HG03045 (cell line): ENCODE measurements around the gene NBAS.

Source experiments
- ATAC-seq: cut with Tn5 transposase; IDR thresholded peaks from one replicate; pipeline ENCODE4 v1.9.1; 2021; ENCODE audit warnings: mild to moderate bottlenecking, moderate library complexity; ENCODE audit not compliant: unreplicated experiment

Gene NBAS

GRCh38 chr2:15181092-15181745 is 379.9 kb downstream of the NBAS start:
- no peak for ATAC-seq

- no peak for ATAC-seq
Observed at GRCh38 chr2:15180379-15180778, 380.8 kb downstream of the NBAS start.

- no peak for ATAC-seq
Observed at GRCh38 chr2:15178946-15179345, 382.2 kb downstream of the NBAS start.

- ATAC-seq: peak; percentile 96
Observed at GRCh38 chr2:15177103-15177502, 384.0 kb downstream of the NBAS start.

- ATAC-seq: no peak
Observed at GRCh38 chr2:15176604-15177003, 384.5 kb downstream of the NBAS start.

- no peak for ATAC-seq
Observed at GRCh38 chr2:15174567-15174966, 386.6 kb downstream of the NBAS start.

GRCh38 chr2:15173501-15173900 is 387.6 kb downstream of the NBAS start:
- ATAC-seq: no peak

- ATAC-seq: no peak
Observed at GRCh38 chr2:15172825-15173224, 388.3 kb downstream of the NBAS start.

- ATAC-seq: no peak
Observed at GRCh38 chr2:15170070-15170775, 390.9 kb downstream of the NBAS start.

- no peak for ATAC-seq
Observed at GRCh38 chr2:15169326-15170069, 391.6 kb downstream of the NBAS start.

- no peak for ATAC-seq
Observed at GRCh38 chr2:15168116-15168515, 393.0 kb downstream of the NBAS start.

GRCh38 chr2:15166878-15167277 is 394.3 kb downstream of the NBAS start:
- no peak for ATAC-seq

GRCh38 chr2:15163326-15163725 is 397.8 kb downstream of the NBAS start:
- ATAC-seq: no peak

GRCh38 chr2:15162620-15163019 is 398.5 kb downstream of the NBAS start:
- ATAC-seq: no peak

GRCh38 chr2:15160201-15160991 is 400.7 kb downstream of the NBAS start:
- ATAC-seq: no peak

GRCh38 chr2:15159751-15160177 is 401.4 kb downstream of the NBAS start:
- no peak for ATAC-seq

GRCh38 chr2:15159206-15159605 is 401.9 kb downstream of the NBAS start:
- ATAC-seq: no peak

GRCh38 chr2:15158532-15158931 is 402.6 kb downstream of the NBAS start:
- ATAC-seq: no peak

GRCh38 chr2:15158100-15158499 is 403.0 kb downstream of the NBAS start:
- no peak for ATAC-seq

- no peak for ATAC-seq
Observed at GRCh38 chr2:15155959-15156574, 405.1 kb downstream of the NBAS start.

GRCh38 chr2:15154297-15154696 is 406.8 kb downstream of the NBAS start:
- no peak for ATAC-seq
